Cardiac septum (tissue), 1 donor: ENCODE results near the gene USP48. TPM values are rescaled to one million over a fixed set of nuclear protein-coding genes. Genes with fewer than 3 reads are reported as not detected.

ENCODE experiments used
- DNase-seq: peaks from one replicate; pipeline ENCODE4 v3.0.0-alpha.2; 2020; ENCODE audit warnings: low spot score
- intact Hi-C: fragments of 100-400 bp; cut with DNase I; formaldehyde crosslinking; loops from one replicate; pipeline ENCODE4 v1.14.0; 2022
- total RNA-seq: library from RNA; stranded (reverse); fragmentation: NEBNext Ultra II Directional; extraction: Animal tissue kit (Norgen Biotek cat#: 25700); gene quantifications from one replicate; pipeline ENCODE4 v1.2.1, GENCODE V29; 2021
- donor health status: DM: no; HTN: no; CAD: no.

The USP48 gene
- total RNA-seq, 1 donor from 2014 or later, result 41.3 TPM

- intact Hi-C loops, result no loop called here
- no peak for DNase-seq
These were observed 75.1 kb downstream of the USP48 start for GRCh38 chr1:21707891-21708290.

GRCh38 chr1:21707086-21707840, 75.7 kb downstream of the USP48 start:
- intact Hi-C loops, result no loop called here

GRCh38 chr1:21706151-21706835, 76.7 kb downstream of the USP48 start:
- intact Hi-C loops, result no loop called here
- no peak for DNase-seq

More at GRCh38 chr1:21707086-21707840, 75.7 kb downstream of the USP48 start:
- no peak for DNase-seq

GRCh38 chr1:21705303-21705980, 77.5 kb downstream of the USP48 start:
- no peak for DNase-seq
- intact Hi-C loops, result no loop called here

- DNase-seq, result no peak
- intact Hi-C loops, result no loop called here
These were observed 78.8 kb downstream of the USP48 start for GRCh38 chr1:21704145-21704544.

GRCh38 chr1:21703318-21703963, 79.5 kb downstream of the USP48 start:
- intact Hi-C loops, result no loop called here
- DNase-seq, result no peak

- intact Hi-C loops, result no loop called here
- no peak for DNase-seq
These were observed 80.2 kb downstream of the USP48 start for GRCh38 chr1:21702780-21703179.

- intact Hi-C loops, result no loop called here
- no peak for DNase-seq
These were observed 81.5 kb downstream of the USP48 start for GRCh38 chr1:21701401-21701800.

- intact Hi-C loops, result no loop called here
- DNase-seq, result no peak
These were observed 82.9 kb downstream of the USP48 start for GRCh38 chr1:21700094-21700493.

- intact Hi-C loops, result no loop called here
- DNase-seq, result no peak
These were observed 86.0 kb downstream of the USP48 start for GRCh38 chr1:21696931-21697330.

GRCh38 chr1:21693732-21694131, 89.2 kb downstream of the USP48 start:
- intact Hi-C loops, result no loop called here
- DNase-seq, result no peak

GRCh38 chr1:21691739-21692138, 91.2 kb downstream of the USP48 start:
- DNase-seq, result no peak
- intact Hi-C loops, result no loop called here

GRCh38 chr1:21689661-21690372, 93.1 kb downstream of the USP48 start:
- no peak for DNase-seq
- intact Hi-C loops, result no loop called here

- DNase-seq, result no peak
- intact Hi-C loops, result no loop called here
These were observed 95.8 kb downstream of the USP48 start for GRCh38 chr1:21687081-21687529.

GRCh38 chr1:21685946-21686678, 96.8 kb downstream of the USP48 start:
- intact Hi-C loops, result no loop called here

GRCh38 chr1:21681426-21681825, 101.5 kb downstream of the USP48 start:
- intact Hi-C loops, result no loop called here
- DNase-seq, result no peak

More at GRCh38 chr1:21685946-21686678, 96.8 kb downstream of the USP48 start:
- DNase-seq, result no peak

- intact Hi-C loops, result no loop called here
- no peak for DNase-seq
These were observed 102.0 kb downstream of the USP48 start for GRCh38 chr1:21680918-21681317.

GRCh38 chr1:21680381-21680780, 102.6 kb downstream of the USP48 start:
- intact Hi-C loops, result no loop called here
- no peak for DNase-seq

- intact Hi-C loops, result no loop called here
- no peak for DNase-seq
These were observed 105.8 kb downstream of the USP48 start for GRCh38 chr1:21677168-21677567.
